Stimulated activated CD4-positive, alpha-beta T cell treated with anti-CD3 and anti-CD28 coated beads, Interleukin-2, amount 100 ng/mL, for 24 hours (primary cell): Measurements from ENCODE around the gene PLPP2.
"Not testable (repeated sequence)": the region's sequence is repeated elsewhere in the genome, so short reads cannot be mapped to it uniquely, and the experiment has no call there.

Experiments
- DNase-seq, 2 donors: peaks; one replicate each; pipeline ENCODE4 v3.0.0-alpha.2; 2020

PLPP2 gene

GRCh38 chr19:292281-292884 lies 1.2 kb upstream of the PLPP2 start:
- DNase-seq, result no peak

DNA sequence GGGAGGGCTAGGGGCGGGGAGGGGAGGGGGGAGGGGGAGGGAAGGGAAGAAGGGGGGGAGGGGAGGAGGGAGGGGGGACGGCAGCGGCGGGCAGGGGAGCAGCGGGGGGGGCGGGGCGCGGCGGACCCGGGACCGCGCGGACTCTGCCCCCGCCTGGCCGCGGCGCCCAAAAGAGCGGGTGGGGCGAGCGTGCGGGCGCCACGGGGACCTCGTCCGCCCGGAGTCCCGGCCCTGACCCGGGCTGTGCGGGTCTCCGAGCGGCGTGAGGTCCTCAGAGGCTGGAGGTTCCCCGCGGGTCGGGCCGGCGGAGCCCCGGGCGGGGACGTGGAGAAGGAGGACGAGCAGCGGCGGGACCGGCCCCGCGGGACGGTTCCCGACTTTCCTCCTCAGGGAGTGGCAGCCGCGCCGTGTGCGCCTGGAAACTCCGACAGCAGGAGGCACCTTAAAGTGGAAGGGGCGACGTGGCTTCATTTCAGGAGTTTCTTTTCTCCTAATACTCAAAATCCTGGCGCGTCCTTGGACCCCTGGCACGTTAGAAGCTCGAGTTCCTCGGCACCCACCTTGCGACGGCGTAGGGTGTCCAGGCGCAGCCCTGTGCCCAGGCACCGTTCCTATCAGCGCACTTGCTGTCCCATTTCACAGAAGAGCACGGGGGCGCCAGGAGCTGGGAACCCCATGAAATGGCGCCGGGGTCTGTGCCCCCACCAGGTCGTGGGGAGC lies 518 bp upstream of the PLPP2 start:
- no peak for DNase-seq

DNA sequence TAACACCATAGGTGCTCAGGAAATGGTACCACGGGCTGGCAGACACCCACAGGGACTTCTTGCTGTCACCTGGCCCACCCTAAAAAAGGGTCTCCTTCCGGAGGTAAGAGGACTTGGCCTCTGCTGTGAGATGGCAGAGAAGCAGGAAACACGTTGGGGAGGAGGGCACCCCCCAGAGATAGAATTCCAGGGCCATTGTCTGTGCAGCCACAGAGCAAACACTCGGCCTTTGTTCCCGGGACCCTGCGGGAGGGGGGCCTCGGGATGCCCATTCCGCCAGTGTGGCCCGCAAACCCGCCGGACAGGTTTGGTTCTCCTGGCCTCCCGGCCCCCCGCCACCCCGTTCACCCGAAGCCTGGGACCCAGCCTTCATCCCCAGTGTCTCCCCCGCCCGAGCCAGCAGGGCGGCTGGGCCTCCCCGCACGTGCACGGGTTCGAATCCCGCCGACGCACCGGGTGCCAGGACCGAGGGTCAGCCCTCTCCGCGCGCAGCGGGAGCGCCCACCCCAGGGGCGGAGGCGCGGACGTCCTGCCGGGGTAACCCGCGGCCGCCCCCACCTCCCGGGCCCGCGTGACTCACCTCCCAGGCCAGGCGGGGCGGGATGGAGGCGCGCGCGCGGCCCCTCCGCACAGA lies 714 bp downstream of the PLPP2 start:
- DNase-seq, result peak in 1 of 2 donors; percentile 40

- peak in 1 of 2 donors; percentile 28 for DNase-seq
Measured at GRCh38 chr19:289651-290371, 1.4 kb downstream of the PLPP2 start.

- DNase-seq, result no peak
Measured at GRCh38 chr19:288911-289310, 2.3 kb downstream of the PLPP2 start.

DNA sequence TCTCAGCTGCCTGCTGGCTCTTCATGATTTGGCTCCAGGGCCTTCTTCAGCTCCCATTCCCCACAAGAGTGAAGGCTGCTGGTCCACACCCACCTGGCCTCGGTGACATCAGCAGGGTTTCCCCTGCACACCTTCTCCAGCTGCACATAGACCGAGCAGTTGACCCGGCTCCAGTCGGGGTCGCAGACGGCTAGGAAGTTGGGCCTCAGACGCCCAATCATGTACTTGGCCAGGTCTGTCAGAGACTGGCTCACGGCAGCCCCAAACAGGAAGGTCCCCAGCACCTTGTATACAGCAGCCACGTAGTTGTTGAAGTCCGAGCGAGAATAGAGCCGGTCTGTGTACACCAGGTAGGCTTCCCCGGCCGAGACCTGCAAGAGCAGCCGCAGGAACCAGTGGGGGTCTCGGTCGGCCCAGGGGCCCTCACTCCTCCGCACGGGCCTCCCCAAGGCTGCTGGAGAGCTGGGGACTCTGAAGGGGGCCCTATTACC lies 3.8 kb downstream of the PLPP2 start:
- DNase-seq, result no peak

- no peak for DNase-seq
Measured at GRCh38 chr19:283395-283794, 7.8 kb downstream of the PLPP2 start.

- DNase-seq, result no peak
Measured at GRCh38 chr19:282501-282900, 8.7 kb downstream of the PLPP2 start.

- DNase-seq, result no peak
Measured at GRCh38 chr19:281992-282391, 9.2 kb downstream of the PLPP2 start.

GRCh38 chr19:281156-281853 lies 9.9 kb downstream of the PLPP2 start:
- DNase-seq, result no peak

DNA sequence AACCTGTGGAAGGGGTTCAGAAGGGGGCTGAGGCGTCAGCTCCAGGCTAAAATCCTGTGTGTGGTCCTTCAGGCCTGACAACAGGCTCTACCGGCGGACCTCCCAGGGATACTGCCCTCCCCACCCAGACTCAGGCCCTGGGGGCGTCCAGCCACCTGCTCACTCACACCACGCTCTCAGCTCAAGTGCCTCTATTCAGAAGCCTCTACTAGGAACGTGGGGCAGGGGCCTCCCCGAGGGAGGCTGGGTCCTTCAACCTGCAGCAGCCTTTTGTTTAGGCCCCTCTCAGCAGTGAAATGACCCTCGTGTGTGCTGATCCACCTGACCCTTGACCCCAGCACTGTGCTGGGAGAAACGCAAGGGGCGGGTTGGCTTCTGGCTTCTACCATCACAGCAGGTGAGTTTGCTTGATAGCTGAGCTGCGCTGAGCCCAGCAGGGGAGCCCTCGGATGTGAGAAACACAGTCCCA lies 10.6 kb downstream of the PLPP2 start:
- DNase-seq, result no peak

DNA sequence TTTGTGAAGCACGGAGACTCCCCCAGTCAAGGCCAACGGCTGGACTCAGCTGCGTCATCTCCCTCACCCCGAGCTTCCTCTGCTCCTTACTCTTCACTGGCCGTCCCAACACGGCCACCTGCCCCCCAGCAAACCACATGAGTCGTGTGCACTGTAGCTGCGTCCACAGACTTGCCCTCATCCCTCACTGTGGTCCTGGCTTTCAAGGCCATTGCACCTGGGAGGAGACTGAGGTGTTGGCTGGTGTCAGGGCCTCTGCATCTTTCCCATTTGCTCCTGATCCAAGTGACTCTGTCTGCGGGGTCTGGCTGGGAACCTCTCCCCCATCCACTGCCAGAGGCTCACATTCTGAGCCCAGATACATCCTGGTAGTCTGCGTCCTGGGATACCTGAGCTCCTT lies 11.5 kb downstream of the PLPP2 start:
- no peak for DNase-seq

DNA sequence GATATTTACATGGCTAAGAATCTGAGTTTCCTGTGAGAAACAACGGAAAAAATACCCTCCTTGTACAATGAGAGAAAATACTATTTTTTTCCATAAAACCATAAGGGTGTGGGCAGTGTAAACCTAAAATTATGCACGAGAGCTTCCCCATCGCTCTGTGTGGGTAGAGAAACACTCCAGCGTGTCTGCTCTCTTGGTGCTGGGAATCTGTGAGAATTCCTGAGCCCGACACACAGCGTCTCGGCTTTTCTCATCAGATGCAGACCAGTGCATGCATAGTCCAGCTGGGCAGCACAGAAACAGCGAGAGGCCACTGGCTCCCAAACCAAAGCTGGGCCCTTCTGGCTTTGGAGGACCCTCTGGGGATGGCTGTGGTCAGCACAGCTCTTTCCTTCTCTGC lies 12.0 kb downstream of the PLPP2 start:
- DNase-seq, result no peak

GRCh38 chr19:277581-278165 lies 13.5 kb downstream of the PLPP2 start:
- DNase-seq, result no peak

DNA sequence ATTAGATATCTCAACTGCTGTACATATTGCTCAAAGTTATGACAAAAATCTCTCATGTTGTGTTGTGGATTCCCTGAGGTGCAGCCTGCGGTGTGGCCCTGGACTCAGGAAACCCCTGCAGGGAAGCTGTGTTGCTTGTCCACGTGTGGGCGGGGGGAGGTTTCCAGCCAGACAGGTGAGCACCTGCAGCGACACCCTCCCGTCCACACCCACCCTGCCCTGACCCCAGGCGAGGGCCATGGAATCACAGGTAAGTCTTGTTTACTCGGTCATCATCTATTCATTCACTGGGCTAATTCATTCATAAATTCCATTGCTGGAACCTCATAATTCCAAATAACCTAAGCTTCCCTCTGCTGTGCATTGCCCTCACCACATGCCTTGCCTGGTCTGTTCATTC lies 14.1 kb downstream of the PLPP2 start:
- DNase-seq, result no peak

- DNase-seq, result no peak
Measured at GRCh38 chr19:275958-276646, 15.1 kb downstream of the PLPP2 start.

DNA sequence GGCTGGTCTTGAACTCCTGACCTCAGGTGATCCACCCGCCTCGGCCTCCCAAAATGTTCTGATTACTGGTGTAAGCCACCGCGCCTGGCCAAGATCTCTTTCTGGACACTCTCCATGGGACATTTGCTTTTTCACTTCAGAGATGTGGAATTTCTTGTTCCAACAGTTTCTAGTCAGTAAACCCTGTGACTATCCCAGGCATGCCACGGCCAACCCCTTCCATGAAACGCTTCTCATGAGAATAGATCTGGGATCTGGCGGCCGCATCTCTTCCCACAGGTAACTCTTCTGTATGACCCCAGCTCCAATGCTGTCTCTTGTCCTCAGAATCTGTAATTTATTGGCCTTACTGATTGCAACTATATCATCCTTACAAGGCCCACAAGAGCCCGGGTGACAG lies 16.2 kb downstream of the PLPP2 start:
- no peak for DNase-seq

DNA sequence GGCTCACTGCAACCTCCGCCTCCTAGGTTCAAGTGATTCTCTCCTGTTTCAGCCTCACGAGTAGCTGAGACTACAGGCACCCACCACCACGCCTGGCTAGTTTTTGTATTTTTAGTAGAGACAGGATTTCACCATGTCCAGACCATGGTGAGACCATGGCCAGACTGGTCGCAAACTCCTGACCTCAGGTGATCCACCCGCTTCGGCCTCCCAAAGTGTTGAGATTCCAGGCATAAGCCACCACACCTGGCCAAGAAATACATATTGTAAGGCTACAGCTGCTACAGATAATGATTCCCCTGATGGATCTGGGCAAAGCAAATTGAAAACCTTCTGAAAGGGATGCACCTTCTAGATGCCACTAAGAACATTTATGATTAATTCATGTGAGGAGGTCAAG lies 17.8 kb downstream of the PLPP2 start:
- DNase-seq, result no peak

DNA sequence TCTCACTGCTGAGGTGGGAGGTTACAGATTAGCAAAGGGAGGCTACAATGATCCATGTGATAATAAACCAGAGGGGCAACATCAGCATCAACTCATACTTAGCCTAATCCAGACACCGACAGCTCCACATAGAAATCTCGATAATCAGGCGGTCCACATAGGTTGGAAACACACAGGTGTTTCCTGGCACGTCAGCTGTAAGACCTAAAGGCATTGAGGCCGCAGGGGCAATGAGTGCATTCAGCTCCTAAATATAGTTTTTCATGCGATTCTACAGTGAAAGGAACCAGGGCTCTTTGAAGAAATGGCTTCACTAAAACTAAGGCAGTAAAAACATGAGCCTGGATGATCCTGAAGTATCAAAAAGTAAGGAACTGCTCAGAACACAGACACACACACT lies 19.3 kb downstream of the PLPP2 start:
- DNase-seq, result no peak

- DNase-seq, result not testable (repeated sequence)
Measured at GRCh38 chr19:270766-271318, 20.4 kb downstream of the PLPP2 start.

- no peak for DNase-seq
Measured at GRCh38 chr19:269241-269640, 22.0 kb downstream of the PLPP2 start.
